HepG2 (cell line): ENCODE data around the gene PLA2G2A. TPM values are rescaled to one million over a fixed set of nuclear protein-coding genes. Genes with fewer than 3 reads are reported as not detected.
A peak's percentile ranks its signal among the peaks of the same experiment; 100 is the strongest.

ENCODE experiments used
- AGO2 ChIP-seq: fragments of 200-400 bp; formaldehyde crosslinking; optimal IDR thresholded peaks from 2 replicates; pipeline ENCODE3; 2017; ENCODE audit warnings: mild to moderate bottlenecking, low read depth, low read length, moderate library complexity
- CTCF ChIP-seq: sonication (generic); formaldehyde crosslinking; IDR thresholded peaks from 2 replicates; pipeline ENCODE4 v1.5.0; 2020; ENCODE audit warnings: mild to moderate bottlenecking, missing genetic modification reagents, moderate library complexity
- ELF3 ChIP-seq: IDR thresholded peaks from 2 replicates; pipeline ENCODE4 v1.6.1; 2016; ENCODE audit warnings: missing genetic modification reagents, missing compliant biosample characterization
- ISX ChIP-seq: sonication (generic); formaldehyde crosslinking; conservative IDR thresholded peaks from 2 replicates; pipeline ENCODE4 v1.5.0; 2020; ENCODE audit warnings: missing genetic modification reagents
- MIER3 ChIP-seq: IDR thresholded peaks from 2 replicates; pipeline ENCODE4 v1.6.1; 2016; ENCODE audit warnings: missing compliant biosample characterization, borderline replicate concordance
- MTF2 ChIP-seq: sonication (generic); formaldehyde crosslinking; IDR thresholded peaks from 2 replicates; pipeline ENCODE4 v1.5.0; 2020; ENCODE audit warnings: missing genetic modification reagents, borderline replicate concordance
- SRY ChIP-seq: sonication (generic); formaldehyde crosslinking; IDR thresholded peaks from 2 replicates; pipeline ENCODE4 v1.8.0; 2022; ENCODE audit warnings: mild to moderate bottlenecking, missing genetic modification reagents
- STAG1 ChIP-seq: sonication (generic); formaldehyde crosslinking; IDR thresholded peaks from 2 replicates; pipeline ENCODE4 v1.4.0; 2020; ENCODE audit warnings: missing genetic modification reagents
- ZBTB33 ChIP-seq: sonication (generic); formaldehyde crosslinking; IDR thresholded peaks from 2 replicates; pipeline ENCODE4 v1.4.0; 2020; ENCODE audit warnings: missing genetic modification reagents
- ZNF549 ChIP-seq: sonication (generic); formaldehyde crosslinking; IDR thresholded peaks from 2 replicates; pipeline ENCODE4 v1.5.0; 2020; ENCODE audit warnings: missing genetic modification reagents
- polyA plus RNA-seq, 8 experiments: library from polyadenylated mRNA; depleted of rRNA in 3 of 8; stranded (reverse) in 7 of 8; unstranded in 1 of 8; fragments of >200 nt; fragmentation: Illumina TruSeq in 4 of 8; extraction: Trizol in 4 of 8; gene quantifications; 2 replicates each; pipeline versions ENCODE4 v1.2.1 to v1.2.3, GENCODE V29; 2011 to 2016; ENCODE audit warnings: low read depth in 4 of 8, missing spikeins in 1 of 8, mixed read lengths in 1 of 8; ENCODE audit not compliant: insufficient read depth in 1 of 8
- total RNA-seq, 5 experiments: library from RNA; depleted of rRNA; stranded (reverse); fragments of >200 nt; fragmentation: Illumina TruSeq; extraction: Trizol; gene quantifications; 2 replicates each; pipeline ENCODE4 v1.2.3, GENCODE V29; 2016; ENCODE audit warnings: low read depth in 1 of 5
- TF ChIP-seq, protein P1 (sequence below): sonication (generic); formaldehyde crosslinking; IDR thresholded peaks from 2 replicates; pipeline ENCODE4 v1.4.0; 2020; ENCODE audit warnings: mild to moderate bottlenecking, missing genetic modification reagents

The PLA2G2A gene
- total and polyA plus RNA-seq, 2 of the 13 experiments (the other 11 are each of a cell fraction or from before 2014, with no cell fraction given), result 0.35 to 30.3 TPM

GRCh38 chr1:19957779-19958178 is 21.6 kb downstream of the PLA2G2A start (continued):
- TF ChIP-seq ELF3 (CRISPR knock-in tag) (0 out of 2 replicates have a peak, but pooled peaks have one; percentile 19), ZBTB33 (CRISPR knock-in tag) (peak; percentile 51), CTCF (CRISPR knock-in tag) (peak; percentile 40), AGO2 (no peak), ISX (CRISPR knock-in tag) (no peak), ZNF549 (CRISPR knock-in tag) (peak; percentile 66; the same call in 1 of the 2 replicates), STAG1 (peak; percentile 12; the same call in 1 of the 2 replicates), SRY (CRISPR knock-in tag) (no peak), MIER3 (CRISPR knock-in tag) (no peak), MTF2 (CRISPR knock-in tag) (no peak)
- TF ChIP-seq, protein P1, sequence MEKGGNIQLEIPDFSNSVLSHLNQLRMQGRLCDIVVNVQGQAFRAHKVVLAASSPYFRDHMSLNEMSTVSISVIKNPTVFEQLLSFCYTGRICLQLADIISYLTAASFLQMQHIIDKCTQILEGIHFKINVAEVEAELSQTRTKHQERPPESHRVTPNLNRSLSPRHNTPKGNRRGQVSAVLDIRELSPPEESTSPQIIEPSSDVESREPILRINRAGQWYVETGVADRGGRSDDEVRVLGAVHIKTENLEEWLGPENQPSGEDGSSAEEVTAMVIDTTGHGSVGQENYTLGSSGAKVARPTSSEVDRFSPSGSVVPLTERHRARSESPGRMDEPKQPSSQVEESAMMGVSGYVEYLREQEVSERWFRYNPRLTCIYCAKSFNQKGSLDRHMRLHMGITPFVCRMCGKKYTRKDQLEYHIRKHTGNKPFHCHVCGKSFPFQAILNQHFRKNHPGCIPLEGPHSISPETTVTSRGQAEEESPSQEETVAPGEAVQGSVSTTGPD (CRISPR knock-in tag), result no peak
